AG04449 (cell line): Measurements from ENCODE around the gene CRYBG1.

Experiments
- CTCF ChIA-PET: fragments of 350-600 bp; formaldehyde crosslinking; extraction: SDS; loops from one replicate; lab custom pipeline; 2021; ENCODE audit warnings: antibody characterized with exemption; lab: Yijun Ruan, JAX
- POLR2A ChIA-PET: fragments of 400-600, 350-600 bp; formaldehyde crosslinking; extraction: SDS; loops from one replicate; lab custom pipeline; 2020; ENCODE audit warnings: antibody characterized with exemption, inconsistent platforms; lab: Yijun Ruan, JAX
- DNase-seq: peaks from one replicate; pipeline ENCODE4 v3.0.0-alpha.2; 2010; ENCODE audit warnings: low read depth, low spot score
- H3K4me3 ChIP-seq: 2 replicates; pipeline ENCODE4 v1.5.1; 2011; ENCODE audit warnings: low read depth, mild to moderate bottlenecking, control low read depth, low read length
- CTCF ChIP-seq: IDR thresholded peaks from one replicate; pipeline ENCODE4 v1.5.1; 2011; ENCODE audit warnings: mild to moderate bottlenecking, moderate library complexity, low read length, control low read depth, inconsistent platforms; ENCODE audit not compliant: insufficient read depth; ENCODE audit errors: missing control alignments

The CRYBG1 gene

GRCh38 chr6:106560996-106561685, 200.6 kb downstream of the CRYBG1 start:
- no peak overlapping the region for H3K4me3 ChIP-seq
- ChIA-PET CTCF (interaction anchor here (1.0 to 25.8 kb wide), 7 partner anchors 8 to 437 kb away, joined by 3 to 926 read pairs (median 5); no protein-coding TSS in a partner anchor), POLR2A (no interaction called here)
- TF ChIP-seq CTCF = no peak
- no peak for DNase-seq

GRCh38 chr6:106561686-106562405, 201.3 kb downstream of the CRYBG1 start:
- no peak overlapping the region for H3K4me3 ChIP-seq
- DNase-seq = no peak
- no peak for TF ChIP-seq CTCF
- ChIA-PET POLR2A (no interaction called here), CTCF (interaction anchor here (0.8 to 25.8 kb wide), 9 partner anchors 9 to 436 kb away, joined by 3 to 926 read pairs (median 5); no protein-coding TSS in a partner anchor)

- no peak overlapping the region for H3K4me3 ChIP-seq
- CTCF ChIA-PET = interaction anchor here (1.0 to 25.8 kb wide), 10 partner anchors 8 to 417 kb away, joined by 3 to 926 read pairs (median 10); no protein-coding TSS in a partner anchor
- no peak for DNase-seq
- no peak for TF ChIP-seq CTCF
- POLR2A ChIA-PET = no interaction called here
Observed at GRCh38 chr6:106563614-106564013, 203.1 kb downstream of the CRYBG1 start.

- no peak for TF ChIP-seq CTCF
- no peak for DNase-seq
- ChIA-PET POLR2A (no interaction called here), CTCF (interaction anchor here (1.2 to 25.8 kb wide), 10 partner anchors 8 to 416 kb away, joined by 4 to 926 read pairs (median 10); no protein-coding TSS in a partner anchor)
- H3K4me3 ChIP-seq = no peak overlapping the region
Observed at GRCh38 chr6:106564476-106564875, 204.0 kb downstream of the CRYBG1 start.

GRCh38 chr6:106568530-106568929, 208.0 kb downstream of the CRYBG1 start:
- POLR2A ChIA-PET = no interaction called here
- H3K4me3 ChIP-seq = no peak overlapping the region
- no peak for DNase-seq
- CTCF ChIA-PET = interaction anchor here (0.9 to 25.8 kb wide), 6 partner anchors 8 to 411 kb away, joined by 3 to 926 read pairs (median 9); no protein-coding TSS in a partner anchor
- TF ChIP-seq CTCF = no peak

- H3K4me3 ChIP-seq = no peak overlapping the region
- ChIA-PET POLR2A (no interaction called here), CTCF (interaction anchor here (0.6 to 25.8 kb wide), 7 partner anchors 9 to 410 kb away, joined by 3 to 926 read pairs (median 6); partner anchors contain the start of gene CRYBG1)
- no peak for TF ChIP-seq CTCF
- DNase-seq = no peak
Observed at GRCh38 chr6:106569428-106569827, 208.9 kb downstream of the CRYBG1 start.
